Neural cell (in vitro differentiated cells): ENCODE data around the gene CFAP61. TPM values are rescaled to one million over a fixed set of nuclear protein-coding genes. Genes with fewer than 3 reads are reported as not detected.

Experiments used
- H2AFZ ChIP-seq: fragments of 200-600, 300-800 bp; sonication (generic), shearing (Covaris generic); 2 replicates; pipeline ENCODE4 v1.6.0; 2014; ENCODE audit warnings: low read depth, mild to moderate bottlenecking, antibody characterized with exemption, low read length, moderate library complexity
- H3F3A ChIP-seq: fragments of 200-600 bp; shearing (Covaris generic); 2 replicates; pipeline ENCODE4 v1.6.1; 2016; ENCODE audit warnings: mild to moderate bottlenecking, moderate library complexity, mixed read lengths, antibody characterized with exemption, low read length; ENCODE audit not compliant: insufficient read depth, poor library complexity, severe bottlenecking
- H3K27ac ChIP-seq: fragments of 200-600, 300-800 bp; sonication (generic), shearing (Covaris generic); 2 replicates; pipeline ENCODE4 v1.5.1; 2014; ENCODE audit warnings: mild to moderate bottlenecking, low read length, moderate library complexity
- H3K27me3 ChIP-seq: fragments of 300-800, 200-600 bp; sonication (generic), shearing (Covaris generic); 2 replicates; pipeline ENCODE4 v1.6.0; 2014; ENCODE audit warnings: mild to moderate bottlenecking, low read depth, low read length, moderate library complexity; ENCODE audit not compliant: insufficient read depth
- H3K36me3 ChIP-seq: fragments of 300-800, 200-600 bp; sonication (generic), shearing (Covaris generic); 2 replicates; pipeline ENCODE4 v1.5.1; 2014; ENCODE audit warnings: mild to moderate bottlenecking, antibody characterized with exemption, low read length, moderate library complexity; ENCODE audit not compliant: insufficient read depth
- H3K4me2 ChIP-seq: fragments of 300-800, 200-600 bp; sonication (generic), shearing (Covaris generic); 2 replicates; pipeline ENCODE4 v1.6.0; 2014; ENCODE audit warnings: mild to moderate bottlenecking, low read length
- H3K4me3 ChIP-seq: fragments of 300-800, 200-600 bp; sonication (generic), shearing (Covaris generic); 2 replicates; pipeline ENCODE4 v1.5.1; 2014; ENCODE audit warnings: mild to moderate bottlenecking, low read length, moderate library complexity
- H3K79me2 ChIP-seq: fragments of 200-600 bp; shearing (Covaris generic); replicated peaks from 2 replicates; pipeline ENCODE4 v1.6.0; 2014; ENCODE audit warnings: mild to moderate bottlenecking, low read length, moderate library complexity; ENCODE audit not compliant: insufficient read depth
- H3K9ac ChIP-seq: fragments of 300-800, 200-600 bp; sonication (generic), shearing (Covaris generic); 2 replicates; pipeline ENCODE4 v1.6.1; 2016; ENCODE audit warnings: mild to moderate bottlenecking, low read length, mixed read lengths
- H3K9me2 ChIP-seq: fragments of 200-600 bp; shearing (Covaris generic); 2 replicates; pipeline ENCODE4 v1.6.1; 2016; ENCODE audit warnings: mild to moderate bottlenecking, low read length, mixed read lengths; ENCODE audit not compliant: insufficient read depth
- H3K9me3 ChIP-seq: fragments of 200-600, 300-800 bp; sonication (generic), shearing (Covaris generic); 2 replicates; pipeline ENCODE4 v1.6.1; 2016; ENCODE audit warnings: mild to moderate bottlenecking, mixed run types, low read length, moderate library complexity, mixed read lengths
- H4K20me1 ChIP-seq: fragments of 200-600 bp; shearing (Covaris generic); 2 replicates; pipeline ENCODE4 v1.6.1; 2016; ENCODE audit warnings: mild to moderate bottlenecking, mixed run types; ENCODE audit not compliant: insufficient read depth
- EP300 ChIP-seq: fragments of 450-650 bp; conservative IDR thresholded peaks from 2 replicates; pipeline ENCODE4 v1.6.1; 2014; ENCODE audit warnings: antibody characterized with exemption, mild to moderate bottlenecking, moderate library complexity; ENCODE audit not compliant: poor library complexity, severe bottlenecking
- EZH2 ChIP-seq: fragments of 200-600, 300-800 bp; shearing (Covaris generic), sonication (generic); IDR thresholded peaks from 2 replicates; pipeline ENCODE4 v1.6.1; 2014; ENCODE audit warnings: antibody characterized with exemption, low read length, borderline replicate concordance, mild to moderate bottlenecking; ENCODE audit not compliant: insufficient read depth, poor library complexity, severe bottlenecking
- MXI1 ChIP-seq: fragments of 450-650 bp; conservative IDR thresholded peaks from 2 replicates; pipeline ENCODE4 v1.6.1; 2014; ENCODE audit warnings: antibody characterized with exemption, mild to moderate bottlenecking; ENCODE audit not compliant: poor library complexity, severe bottlenecking
- POLR2AphosphoS5 ChIP-seq: IDR thresholded peaks from 2 replicates; pipeline ENCODE4 v1.6.1; 2012
- RAD21 ChIP-seq: fragments of 450-650 bp; conservative IDR thresholded peaks from 2 replicates; pipeline ENCODE4 v1.6.1; 2014; ENCODE audit warnings: antibody characterized with exemption, mild to moderate bottlenecking, moderate library complexity
- SMC3 ChIP-seq: fragments of 450-650 bp; conservative IDR thresholded peaks from 2 replicates; pipeline ENCODE4 v1.6.1; 2014; ENCODE audit warnings: antibody characterized with exemption, mild to moderate bottlenecking, moderate library complexity; ENCODE audit not compliant: poor library complexity
- TAF1 ChIP-seq: IDR thresholded peaks from 2 replicates; pipeline ENCODE4 v1.6.1; 2012; ENCODE audit warnings: low read depth
- polyA plus RNA-seq: library from polyadenylated mRNA; depleted of rRNA; stranded (reverse); fragments of >200 nt; gene quantifications from 2 replicates; pipeline ENCODE4 v1.2.3, GENCODE V29; 2014
- TF ChIP-seq, protein P1 (sequence below): fragments of 450-650 bp; IDR thresholded peaks from 2 replicates; pipeline ENCODE4 v1.5.1; 2014; ENCODE audit warnings: antibody characterized with exemption, mild to moderate bottlenecking, moderate library complexity; ENCODE audit not compliant: poor library complexity, severe bottlenecking
- TF ChIP-seq, protein P2 (sequence below): IDR thresholded peaks from 2 replicates; pipeline ENCODE4 v1.6.1; 2012; ENCODE audit warnings: borderline replicate concordance

The CFAP61 gene
- polyA plus RNA-seq, 1 donor from 2014 or later = 0.42 TPM

DNA sequence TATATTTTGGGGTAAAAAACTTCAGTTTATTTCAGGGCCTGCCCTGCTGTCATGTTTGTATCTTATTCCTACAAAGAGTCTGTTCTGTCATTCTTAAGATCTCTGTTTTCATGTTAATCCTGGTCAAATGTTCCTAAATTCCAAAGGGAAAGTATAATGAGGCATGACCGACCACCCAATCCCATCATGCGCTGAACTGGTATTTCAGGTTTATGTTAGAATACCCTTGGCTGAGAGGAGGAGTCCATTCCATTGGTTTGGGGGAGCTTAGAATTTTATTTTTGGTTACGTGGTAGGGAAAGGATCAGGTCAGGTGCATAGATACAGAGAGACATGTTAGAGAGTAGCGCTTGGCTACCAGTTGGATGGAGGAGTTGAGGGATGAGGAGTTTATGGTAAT is 25.7 kb downstream of the CFAP61 start:
- H3K9ac ChIP-seq = no peak overlapping the region
- H3K79me2 ChIP-seq = no peaks in the 10 kb centered on the region
- no peaks in the 10 kb centered on the region for H3K27me3 ChIP-seq
- H3K27ac ChIP-seq = no peak overlapping the region
- no peaks in the 10 kb centered on the region for H3K9me2 ChIP-seq
- H4K20me1 ChIP-seq = no peaks in the 10 kb centered on the region
- no peak overlapping the region for H3K4me3 ChIP-seq
- TF ChIP-seq TAF1 (no peak), MXI1 (no peak), RAD21 (no peak), POLR2AphosphoS5 (no peak), EZH2 (no peak), EP300 (no peak), SMC3 (no peak)
- TF ChIP-seq, protein P1, sequence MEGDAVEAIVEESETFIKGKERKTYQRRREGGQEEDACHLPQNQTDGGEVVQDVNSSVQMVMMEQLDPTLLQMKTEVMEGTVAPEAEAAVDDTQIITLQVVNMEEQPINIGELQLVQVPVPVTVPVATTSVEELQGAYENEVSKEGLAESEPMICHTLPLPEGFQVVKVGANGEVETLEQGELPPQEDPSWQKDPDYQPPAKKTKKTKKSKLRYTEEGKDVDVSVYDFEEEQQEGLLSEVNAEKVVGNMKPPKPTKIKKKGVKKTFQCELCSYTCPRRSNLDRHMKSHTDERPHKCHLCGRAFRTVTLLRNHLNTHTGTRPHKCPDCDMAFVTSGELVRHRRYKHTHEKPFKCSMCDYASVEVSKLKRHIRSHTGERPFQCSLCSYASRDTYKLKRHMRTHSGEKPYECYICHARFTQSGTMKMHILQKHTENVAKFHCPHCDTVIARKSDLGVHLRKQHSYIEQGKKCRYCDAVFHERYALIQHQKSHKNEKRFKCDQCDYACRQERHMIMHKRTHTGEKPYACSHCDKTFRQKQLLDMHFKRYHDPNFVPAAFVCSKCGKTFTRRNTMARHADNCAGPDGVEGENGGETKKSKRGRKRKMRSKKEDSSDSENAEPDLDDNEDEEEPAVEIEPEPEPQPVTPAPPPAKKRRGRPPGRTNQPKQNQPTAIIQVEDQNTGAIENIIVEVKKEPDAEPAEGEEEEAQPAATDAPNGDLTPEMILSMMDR = no peak
- no peak overlapping the region for H3K4me2 ChIP-seq
- no peaks in the 10 kb centered on the region for H3F3A ChIP-seq
- H3K36me3 ChIP-seq = no peaks in the 10 kb centered on the region
- H3K9me3 ChIP-seq = no peaks in the 10 kb centered on the region
- H2AFZ ChIP-seq = no peak overlapping the region

DNA sequence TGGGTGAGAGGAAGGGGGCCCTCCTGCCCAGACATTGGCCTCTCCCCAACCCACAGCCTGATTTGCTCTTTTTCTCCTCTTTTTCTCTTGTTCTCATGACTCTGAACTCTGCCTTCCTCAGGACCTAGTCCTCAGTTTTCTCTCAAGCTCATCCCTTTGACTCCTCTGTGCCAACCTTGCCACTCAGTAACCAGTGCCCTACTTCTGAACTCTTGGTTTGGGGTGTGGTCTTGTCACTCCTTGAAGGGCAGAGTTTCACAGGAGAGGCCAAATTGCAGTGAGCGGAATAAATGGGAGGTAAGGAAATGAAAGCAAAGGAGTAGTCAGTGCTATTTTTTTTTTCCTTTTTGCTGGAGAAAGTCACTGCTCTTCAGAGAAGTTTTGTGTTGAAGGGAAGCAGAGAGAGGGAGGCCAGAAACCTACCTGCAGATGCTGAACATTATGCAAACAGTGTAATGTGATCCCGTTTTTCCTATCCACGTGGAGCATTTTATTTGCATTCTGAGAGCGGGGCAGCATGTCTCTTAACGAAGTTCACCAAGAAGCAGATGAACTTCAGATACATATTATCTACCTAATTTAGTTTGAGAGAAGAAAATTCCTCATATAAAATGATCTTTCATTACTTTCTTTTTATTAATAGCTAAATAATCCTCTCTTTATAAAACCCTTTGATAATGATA is 26.9 kb downstream of the CFAP61 start:
- Histone ChIP-seq H3K36me3 (no peaks in the 10 kb centered on the region), H3K4me2 (no peak overlapping the region), H3K27ac (no peak overlapping the region), H3K9me2 (no peaks in the 10 kb centered on the region), H3K27me3 (no peaks in the 10 kb centered on the region), H3K9me3 (no peaks in the 10 kb centered on the region), H3K9ac (no peak overlapping the region), H3K4me3 (no peak overlapping the region), H3K79me2 (no peaks in the 10 kb centered on the region), H4K20me1 (no peaks in the 10 kb centered on the region), H3F3A (no peaks in the 10 kb centered on the region), H2AFZ (no peak overlapping the region)
- TF ChIP-seq, protein P1 = no peak
- TF ChIP-seq RAD21 = no peak
- no peak for TF ChIP-seq EZH2
- TF ChIP-seq TAF1 = no peak
- TF ChIP-seq MXI1 = no peak
- no peak for TF ChIP-seq EP300
- no peak for TF ChIP-seq SMC3
- TF ChIP-seq, protein P2, sequence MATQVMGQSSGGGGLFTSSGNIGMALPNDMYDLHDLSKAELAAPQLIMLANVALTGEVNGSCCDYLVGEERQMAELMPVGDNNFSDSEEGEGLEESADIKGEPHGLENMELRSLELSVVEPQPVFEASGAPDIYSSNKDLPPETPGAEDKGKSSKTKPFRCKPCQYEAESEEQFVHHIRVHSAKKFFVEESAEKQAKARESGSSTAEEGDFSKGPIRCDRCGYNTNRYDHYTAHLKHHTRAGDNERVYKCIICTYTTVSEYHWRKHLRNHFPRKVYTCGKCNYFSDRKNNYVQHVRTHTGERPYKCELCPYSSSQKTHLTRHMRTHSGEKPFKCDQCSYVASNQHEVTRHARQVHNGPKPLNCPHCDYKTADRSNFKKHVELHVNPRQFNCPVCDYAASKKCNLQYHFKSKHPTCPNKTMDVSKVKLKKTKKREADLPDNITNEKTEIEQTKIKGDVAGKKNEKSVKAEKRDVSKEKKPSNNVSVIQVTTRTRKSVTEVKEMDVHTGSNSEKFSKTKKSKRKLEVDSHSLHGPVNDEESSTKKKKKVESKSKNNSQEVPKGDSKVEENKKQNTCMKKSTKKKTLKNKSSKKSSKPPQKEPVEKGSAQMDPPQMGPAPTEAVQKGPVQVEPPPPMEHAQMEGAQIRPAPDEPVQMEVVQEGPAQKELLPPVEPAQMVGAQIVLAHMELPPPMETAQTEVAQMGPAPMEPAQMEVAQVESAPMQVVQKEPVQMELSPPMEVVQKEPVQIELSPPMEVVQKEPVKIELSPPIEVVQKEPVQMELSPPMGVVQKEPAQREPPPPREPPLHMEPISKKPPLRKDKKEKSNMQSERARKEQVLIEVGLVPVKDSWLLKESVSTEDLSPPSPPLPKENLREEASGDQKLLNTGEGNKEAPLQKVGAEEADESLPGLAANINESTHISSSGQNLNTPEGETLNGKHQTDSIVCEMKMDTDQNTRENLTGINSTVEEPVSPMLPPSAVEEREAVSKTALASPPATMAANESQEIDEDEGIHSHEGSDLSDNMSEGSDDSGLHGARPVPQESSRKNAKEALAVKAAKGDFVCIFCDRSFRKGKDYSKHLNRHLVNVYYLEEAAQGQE = no peak
- no peak for TF ChIP-seq POLR2AphosphoS5
